ENCODE measurements around the gene PCSK6. TPM values are rescaled to one million over a fixed set of nuclear protein-coding genes. Genes with fewer than 3 reads are reported as not detected.

The PCSK6 gene
- total RNA-seq, 2 experiments from 2014 or later: 0.28 TPM; not detected in 1

- intact Hi-C loops (cut with DNase I, micrococcal nuclease): no loop called here
- Mint-ChIP-seq H3K27me3 (peaks cover 44% of the 10 kb centered on the region), H3K4me3 (no peak overlapping the region), H3K36me3 (ENCODE audit: low read depth) (no peaks in the 10 kb centered on the region), H3K27ac (no peak overlapping the region), H3K9me3 (no peaks in the 10 kb centered on the region), H3K4me1 (ENCODE audit: low read depth) (no peaks in the 10 kb centered on the region)
- H3K4me3 ChIP-seq (ENCODE audit: low read length): no peak overlapping the region
- DNase-seq: no peak
- no peak for ATAC-seq (ENCODE audit: poor library complexity)
- H3K36me3 ChIP-seq (ENCODE audit: insufficient read depth, low read length): no peaks in the 10 kb centered on the region
- no peaks in the 10 kb centered on the region for H3K9me3 ChIP-seq (ENCODE audit: control insufficient read depth in 1 of 2, insufficient read depth in 1 of 2, low read length in 2 of 2)
- TF ChIP-seq CTCF (IDR thresholded peaks at IDR 0.05): no peak
- no peaks in the 10 kb centered on the region for H3K27me3 ChIP-seq (ENCODE audit: control insufficient read depth in 1 of 2, insufficient read depth in 2 of 2, low read length in 2 of 2)
- no peaks in the 10 kb centered on the region for H3K4me1 ChIP-seq (ENCODE audit: insufficient read depth, low read length)
- POLR2A ChIA-PET: no interaction called here
- no peak overlapping the region for H3K27ac ChIP-seq (ENCODE audit: low read depth in 1 of 2, low read length in 2 of 2)
- CTCF ChIA-PET: no interaction called here
Observed at GRCh38 chr15:101479851-101480612, 9.5 kb downstream of the PCSK6 start.

GRCh38 chr15:101479342-101479845 is 10.1 kb downstream of the PCSK6 start:
- DNase-seq (no peak), ATAC-seq (ENCODE audit: poor library complexity) (no peak)
- ChIA-PET POLR2A (no interaction called here), CTCF (no interaction called here)
- no peaks in the 10 kb centered on the region for H3K9me3 Mint-ChIP-seq
- intact Hi-C loops (cut with DNase I, micrococcal nuclease): no loop called here
- no peaks in the 10 kb centered on the region for H3K9me3 ChIP-seq (ENCODE audit: control insufficient read depth in 1 of 2, insufficient read depth in 1 of 2, low read length in 2 of 2)
- no peak overlapping the region for H3K4me3 Mint-ChIP-seq
- peaks cover 46% of the 10 kb centered on the region for H3K27me3 Mint-ChIP-seq
- H3K27ac Mint-ChIP-seq: no peak overlapping the region
- H3K36me3 Mint-ChIP-seq (ENCODE audit: low read depth): no peaks in the 10 kb centered on the region
- no peak overlapping the region for H3K4me3 ChIP-seq (ENCODE audit: low read length)
- no peak for TF ChIP-seq CTCF (IDR thresholded peaks at IDR 0.05)
- no peak overlapping the region for H3K27ac ChIP-seq (ENCODE audit: low read depth in 1 of 2, low read length in 2 of 2)
- H3K4me1 ChIP-seq (ENCODE audit: insufficient read depth, low read length): no peaks in the 10 kb centered on the region
- no peaks in the 10 kb centered on the region for H3K36me3 ChIP-seq (ENCODE audit: insufficient read depth, low read length)
- peaks cover 0 to 2% of the 10 kb centered on the region in 2 experiments for H3K27me3 ChIP-seq (ENCODE audit: control insufficient read depth in 1 of 2, insufficient read depth in 2 of 2, low read length in 2 of 2)
- no peaks in the 10 kb centered on the region for H3K4me1 Mint-ChIP-seq (ENCODE audit: low read depth)

- ATAC-seq (ENCODE audit: poor library complexity) (no peak), DNase-seq (no peak)
- Mint-ChIP-seq H3K36me3 (ENCODE audit: low read depth) (no peaks in the 10 kb centered on the region), H3K27ac (no peak overlapping the region), H3K9me3 (no peaks in the 10 kb centered on the region), H3K4me1 (ENCODE audit: low read depth) (no peaks in the 10 kb centered on the region), H3K4me3 (no peak overlapping the region), H3K27me3 (peaks cover 42% of the 10 kb centered on the region)
- CTCF ChIA-PET: no interaction called here
- intact Hi-C loops (cut with DNase I, micrococcal nuclease): no loop called here
- Histone ChIP-seq H3K36me3 (ENCODE audit: insufficient read depth, low read length) (no peaks in the 10 kb centered on the region), H3K9me3 (ENCODE audit: control insufficient read depth in 1 of 2, insufficient read depth in 1 of 2, low read length in 2 of 2) (no peaks in the 10 kb centered on the region), H3K4me3 (ENCODE audit: low read length) (no peak overlapping the region), H3K27ac (ENCODE audit: low read depth in 1 of 2, low read length in 2 of 2) (no peak overlapping the region), H3K4me1 (ENCODE audit: insufficient read depth, low read length) (no peaks in the 10 kb centered on the region), H3K27me3 (ENCODE audit: control insufficient read depth in 1 of 2, insufficient read depth in 2 of 2, low read length in 2 of 2) (peaks cover 0 to 2% of the 10 kb centered on the region in 2 experiments)
- POLR2A ChIA-PET: no interaction called here
- TF ChIP-seq CTCF (IDR thresholded peaks at IDR 0.05): no peak
Observed at GRCh38 chr15:101478701-101479341, 10.7 kb downstream of the PCSK6 start.

Data from CD4-positive, alpha-beta T cell (primary cell).